RWPE1 (cell line): ENCODE measurements around the gene SOX8.

Experiments used
- CTCF ChIA-PET: fragments of 350-600 bp; sonication (Branson Sonifier 250); formaldehyde crosslinking; extraction: SDS; loops from one replicate; lab custom pipeline; 2021; lab: Yijun Ruan, JAX
- POLR2A ChIA-PET: fragments of 400-600 bp; formaldehyde crosslinking; extraction: SDS; loops from one replicate; lab custom pipeline; 2020; ENCODE audit warnings: antibody characterized with exemption; ENCODE audit not compliant: low non-redundant PET; lab: Yijun Ruan, JAX
- DNase-seq: peaks from one replicate; pipeline ENCODE4 v3.0.0; 2012; ENCODE audit warnings: low spot score
- H3K27ac ChIP-seq: fragments of 450-650 bp; 2 replicates; pipeline ENCODE4 v1.5.1; 2017
- TF ChIP-seq, protein P1 (sequence below): fragments of 450-650 bp; conservative IDR thresholded peaks from 2 replicates; pipeline ENCODE4 v1.5.1; 2017; ENCODE audit warnings: low read depth, mild to moderate bottlenecking

Gene SOX8

DNA sequence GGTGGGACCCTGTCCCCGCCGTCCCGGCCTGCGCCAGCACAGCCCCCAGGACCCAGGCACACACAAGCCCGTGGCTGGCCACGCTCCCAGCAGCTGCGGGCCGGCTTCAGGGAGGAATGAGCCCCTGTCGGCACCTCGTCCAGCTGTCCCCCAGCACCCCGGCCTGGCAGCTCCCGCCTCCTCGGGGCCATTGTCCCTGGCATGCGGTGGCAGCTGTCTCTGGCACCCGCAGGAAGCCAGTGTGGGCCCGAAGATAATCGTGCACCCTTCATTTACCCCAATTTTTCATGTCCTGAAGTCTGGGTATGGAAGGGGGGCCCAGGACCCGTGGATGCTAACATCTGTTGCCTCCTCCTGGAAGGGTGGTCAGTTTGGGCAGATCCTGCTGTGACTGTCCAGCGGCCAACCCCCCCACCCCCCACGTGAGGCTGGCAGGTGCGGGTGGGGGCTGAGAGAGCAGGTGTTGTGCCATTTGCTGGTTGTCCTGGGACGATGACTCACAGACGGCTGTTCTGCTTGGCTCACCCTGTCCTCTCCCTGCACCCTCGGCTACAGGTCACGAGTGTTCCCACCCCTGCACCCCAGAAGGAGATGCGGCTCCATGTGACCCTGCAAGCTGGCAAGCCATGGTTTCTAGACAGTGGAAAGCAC, 6.8 kb upstream of the SOX8 start:
- TF ChIP-seq, protein P1, sequence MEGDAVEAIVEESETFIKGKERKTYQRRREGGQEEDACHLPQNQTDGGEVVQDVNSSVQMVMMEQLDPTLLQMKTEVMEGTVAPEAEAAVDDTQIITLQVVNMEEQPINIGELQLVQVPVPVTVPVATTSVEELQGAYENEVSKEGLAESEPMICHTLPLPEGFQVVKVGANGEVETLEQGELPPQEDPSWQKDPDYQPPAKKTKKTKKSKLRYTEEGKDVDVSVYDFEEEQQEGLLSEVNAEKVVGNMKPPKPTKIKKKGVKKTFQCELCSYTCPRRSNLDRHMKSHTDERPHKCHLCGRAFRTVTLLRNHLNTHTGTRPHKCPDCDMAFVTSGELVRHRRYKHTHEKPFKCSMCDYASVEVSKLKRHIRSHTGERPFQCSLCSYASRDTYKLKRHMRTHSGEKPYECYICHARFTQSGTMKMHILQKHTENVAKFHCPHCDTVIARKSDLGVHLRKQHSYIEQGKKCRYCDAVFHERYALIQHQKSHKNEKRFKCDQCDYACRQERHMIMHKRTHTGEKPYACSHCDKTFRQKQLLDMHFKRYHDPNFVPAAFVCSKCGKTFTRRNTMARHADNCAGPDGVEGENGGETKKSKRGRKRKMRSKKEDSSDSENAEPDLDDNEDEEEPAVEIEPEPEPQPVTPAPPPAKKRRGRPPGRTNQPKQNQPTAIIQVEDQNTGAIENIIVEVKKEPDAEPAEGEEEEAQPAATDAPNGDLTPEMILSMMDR, result no peak
- ChIA-PET POLR2A (no interaction called here), CTCF (interaction anchor here (0.7 kb wide), 1 partner anchor 130 kb away, joined by 8 read pairs; no protein-coding TSS in a partner anchor)
- DNase-seq, result no peak
- H3K27ac ChIP-seq, result no peak overlapping the region

DNA sequence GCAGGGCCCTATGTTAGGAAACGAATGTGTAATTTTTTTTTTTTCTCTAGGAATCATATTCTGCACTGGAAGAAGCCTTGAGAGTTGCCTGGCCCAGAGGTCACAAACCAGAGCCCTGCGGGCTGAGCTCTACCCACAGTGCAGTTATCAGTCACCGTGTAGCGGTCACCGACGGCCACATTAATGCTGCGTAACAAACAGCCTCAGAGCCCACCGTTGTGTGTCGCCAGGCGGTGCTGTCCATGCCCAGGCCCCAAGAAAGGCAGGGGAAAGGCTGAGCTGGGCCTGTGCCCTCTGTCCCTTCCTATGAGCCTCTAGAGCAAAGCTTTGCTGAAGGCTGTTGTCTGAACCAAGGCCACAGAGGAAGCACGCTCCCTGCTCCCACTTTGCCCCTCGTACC, 6.3 kb upstream of the SOX8 start:
- no peak overlapping the region for H3K27ac ChIP-seq
- CTCF ChIA-PET, result interaction anchor here (0.7 kb wide), 1 partner anchor 131 kb away, joined by 8 read pairs; no protein-coding TSS in a partner anchor
- POLR2A ChIA-PET, result no interaction called here
- TF ChIP-seq, protein P1, result no peak
- DNase-seq, result no peak

DNA sequence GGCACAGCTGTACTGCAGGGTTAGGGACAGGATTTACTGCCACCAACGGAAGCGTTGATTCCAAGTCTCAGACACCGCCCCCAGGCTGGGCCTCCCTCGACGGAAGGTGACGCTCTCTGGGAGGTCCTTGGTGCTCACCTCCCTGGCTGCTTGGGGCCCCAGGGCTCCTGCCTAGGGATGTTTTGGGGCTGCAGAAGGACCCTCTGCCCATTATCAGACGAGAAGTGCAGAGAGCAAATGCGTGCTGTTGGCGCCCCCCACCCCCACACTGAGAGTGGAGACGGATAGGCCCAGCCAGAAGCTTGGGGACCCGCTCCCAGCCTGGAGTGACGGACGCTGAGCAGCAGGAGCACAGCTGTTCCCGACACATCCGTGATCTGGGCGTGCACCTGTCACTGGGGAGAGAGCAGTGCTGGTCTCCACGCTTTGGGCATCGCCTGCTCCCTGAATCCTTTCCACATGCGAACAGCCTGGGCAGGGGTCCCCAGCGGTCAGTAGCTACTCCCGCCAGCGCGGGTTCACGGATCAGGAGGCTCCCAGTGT, 5.1 kb upstream of the SOX8 start:
- no peak overlapping the region for H3K27ac ChIP-seq
- TF ChIP-seq, protein P1, result no peak
- CTCF ChIA-PET, result interaction anchor here (0.6 to 1.1 kb wide), 3 partner anchors 15 to 81 kb away, joined by 3 to 5 read pairs (median 4); no protein-coding TSS in a partner anchor
- POLR2A ChIA-PET, result no interaction called here
- no peak for DNase-seq

DNA sequence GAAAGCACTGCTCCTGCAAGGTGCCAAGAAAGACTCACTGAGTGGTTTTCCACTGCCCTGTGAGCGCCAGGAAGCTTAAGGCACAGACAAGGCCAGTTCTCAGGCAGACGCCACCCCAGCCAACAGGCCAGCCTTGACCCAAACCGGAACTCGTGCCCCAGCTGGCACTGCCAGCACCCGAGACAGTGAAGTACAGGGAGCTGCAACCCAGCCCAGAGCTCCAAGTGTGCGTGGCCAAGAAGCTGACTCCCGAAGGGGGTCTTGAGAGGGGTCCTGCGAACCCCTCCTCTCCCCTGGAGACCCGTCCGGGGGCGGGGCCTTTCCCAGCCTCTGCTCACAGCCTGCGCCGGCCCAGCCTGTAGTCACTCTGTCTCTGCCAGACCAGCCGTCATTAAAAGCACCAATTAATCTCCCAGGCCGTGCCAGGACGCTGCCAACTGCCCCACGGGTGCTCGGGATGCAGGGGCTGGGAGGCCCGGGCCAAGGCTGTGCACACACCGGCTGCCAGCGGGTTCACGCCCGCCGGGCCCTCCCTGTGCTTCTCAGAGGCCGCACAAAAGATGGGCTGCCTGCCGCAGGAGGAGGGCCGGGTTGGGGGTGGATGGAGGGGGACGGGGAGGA, 4.4 kb upstream of the SOX8 start:
- ChIA-PET POLR2A (no interaction called here), CTCF (interaction anchor here (0.6 to 1.1 kb wide), 2 partner anchors 28 to 80 kb away, joined by 4 to 5 read pairs; no protein-coding TSS in a partner anchor)
- TF ChIP-seq, protein P1, result no peak
- no peak overlapping the region for H3K27ac ChIP-seq
- no peak for DNase-seq

DNA sequence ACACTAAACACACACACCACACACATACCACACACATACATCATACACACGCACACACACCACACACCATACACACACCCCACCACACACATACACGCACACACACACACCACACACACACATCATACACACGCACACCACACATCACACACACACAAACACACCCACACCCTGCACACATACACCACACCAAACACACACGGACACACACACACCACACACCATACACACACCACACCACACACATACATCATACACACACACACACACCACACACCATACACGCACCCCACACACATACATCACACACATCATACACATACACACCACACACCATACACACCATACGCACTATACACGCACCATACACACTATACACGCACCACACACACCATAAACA, 3.7 kb upstream of the SOX8 start:
- TF ChIP-seq, protein P1, result no peak
- DNase-seq, result no peak
- H3K27ac ChIP-seq, result no peak overlapping the region
- ChIA-PET POLR2A (no interaction called here), CTCF (no interaction called here)

DNA sequence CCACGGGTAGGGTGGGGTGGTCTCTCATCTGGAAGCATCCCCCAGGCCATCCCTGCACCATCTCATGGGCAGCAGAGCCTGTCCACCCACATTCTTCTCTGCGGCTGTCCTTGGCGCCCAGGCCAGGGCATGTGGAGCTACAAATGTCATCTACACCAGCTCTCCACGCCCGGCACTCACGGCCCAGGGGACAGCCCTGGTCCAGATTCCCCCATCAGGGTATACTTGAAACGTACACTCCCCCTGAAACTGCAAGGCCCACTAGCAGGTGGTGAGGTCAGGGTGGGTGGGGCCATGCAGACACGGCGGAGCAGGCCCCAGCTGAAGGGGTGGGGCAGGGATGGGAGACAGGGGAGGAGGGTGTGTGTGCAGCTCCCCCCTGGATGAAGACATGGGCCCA, 3.2 kb upstream of the SOX8 start:
- no peak overlapping the region for H3K27ac ChIP-seq
- DNase-seq, result no peak
- CTCF ChIA-PET, result no interaction called here
- POLR2A ChIA-PET, result no interaction called here
- TF ChIP-seq, protein P1, result no peak
